Measurements from ENCODE around the gene IMPDH1.

DNA sequence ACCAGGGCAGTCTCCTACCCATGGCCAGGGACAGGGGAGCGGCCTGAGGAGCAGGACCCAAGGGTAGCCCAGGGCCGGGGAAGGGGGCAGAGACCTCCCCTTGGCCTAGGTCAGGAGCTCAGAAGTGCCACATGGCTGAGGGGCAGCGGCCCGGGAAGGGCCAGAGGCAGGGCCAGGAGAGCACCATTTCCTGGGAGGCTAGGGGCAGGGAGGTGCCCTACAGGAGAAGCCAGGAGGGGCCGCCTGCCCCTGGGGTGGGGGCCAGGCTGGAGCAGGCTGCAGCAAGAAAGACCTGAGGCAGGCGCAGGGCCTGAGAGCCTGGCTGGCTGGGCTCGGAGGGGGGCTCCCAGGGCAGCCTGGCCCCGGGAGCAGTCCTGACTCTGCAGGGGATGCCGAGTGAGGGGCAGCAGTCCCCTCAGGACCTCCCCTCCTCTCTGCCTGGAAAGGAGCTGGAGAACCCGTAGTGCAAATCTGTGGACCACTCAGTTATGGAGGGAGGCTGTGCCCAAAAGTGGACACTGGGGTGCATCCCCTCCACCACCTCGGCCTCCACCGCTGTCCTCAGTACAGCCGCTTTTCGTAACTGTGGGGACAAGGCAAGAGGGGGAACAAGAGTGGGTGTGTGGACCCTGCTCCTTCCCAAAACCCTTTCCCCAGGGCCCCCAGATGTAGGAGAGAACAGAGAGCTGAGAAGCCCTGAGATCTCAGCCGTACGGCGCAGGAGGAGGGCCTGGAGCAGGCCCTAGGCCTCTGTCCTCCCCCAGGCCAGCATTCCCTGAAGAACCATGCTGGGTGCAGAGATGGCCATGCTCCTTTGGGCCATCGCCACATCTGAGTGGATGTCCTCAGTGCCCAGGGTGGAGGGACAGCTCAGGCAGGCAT, 17.1 kb downstream of the IMPDH1 start:
- TF ChIP-seq ZNF622 (IDR thresholded peaks at IDR 0.05): no peak
- TF ChIP-seq, protein P1, sequence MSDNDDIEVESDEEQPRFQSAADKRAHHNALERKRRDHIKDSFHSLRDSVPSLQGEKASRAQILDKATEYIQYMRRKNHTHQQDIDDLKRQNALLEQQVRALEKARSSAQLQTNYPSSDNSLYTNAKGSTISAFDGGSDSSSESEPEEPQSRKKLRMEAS (IDR thresholded peaks at IDR 0.05; ENCODE audit: low read depth, low read length): no peak

All from GM12878 (cell line).